Measurements from ENCODE around the gene FUT3.
"Not testable (repeated sequence)": the region's sequence is repeated elsewhere in the genome, so short reads cannot be mapped to it uniquely, and the experiment has no call there.

Gene FUT3

DNA sequence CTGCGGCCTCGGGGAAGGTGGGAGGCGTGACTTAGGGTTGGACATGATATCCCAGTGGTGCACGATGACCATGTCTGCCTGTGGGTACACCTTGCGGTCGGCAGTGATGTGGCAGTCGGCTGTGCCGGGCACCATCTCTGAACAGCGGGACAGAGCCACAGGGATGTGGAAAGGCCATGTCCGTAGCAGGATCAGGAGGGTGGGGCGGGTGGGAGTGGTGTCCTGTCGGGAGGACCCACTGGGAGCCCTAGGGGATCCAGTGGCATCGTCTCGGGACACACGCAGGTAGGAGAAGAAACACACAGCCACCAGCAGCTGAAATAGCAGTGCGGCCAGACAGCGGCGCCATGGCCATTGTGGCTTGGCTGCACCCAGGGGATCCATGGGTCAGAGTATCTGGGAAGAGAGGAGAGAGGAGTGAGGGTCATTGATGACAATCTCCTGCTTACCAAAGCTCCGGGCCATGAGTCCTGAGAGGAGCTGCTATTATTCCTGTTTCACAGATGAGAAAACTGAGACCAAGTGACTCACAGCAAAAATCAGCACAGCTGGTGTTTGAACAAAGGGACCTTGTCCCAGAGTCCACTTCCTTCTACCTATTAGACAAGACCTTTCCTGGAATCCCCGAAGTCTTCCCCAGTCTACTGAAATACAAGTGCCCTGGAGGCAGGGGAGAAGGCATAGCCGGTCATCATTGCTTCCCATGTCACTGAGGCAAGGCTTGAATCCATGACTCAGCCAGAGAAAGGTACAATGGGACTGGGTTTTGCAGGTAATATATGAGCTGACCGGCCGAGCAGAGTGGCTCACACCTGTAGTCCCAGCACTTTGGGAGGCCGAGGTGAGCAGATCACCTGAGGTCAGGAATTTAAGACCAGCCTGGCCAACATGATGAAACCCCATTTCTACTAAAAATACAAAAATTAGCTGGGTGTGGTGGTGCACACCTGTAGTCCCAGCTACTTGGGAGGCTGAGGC, 6.5 kb downstream of the FUT3 start:
- no peak for DNase-seq

DNA sequence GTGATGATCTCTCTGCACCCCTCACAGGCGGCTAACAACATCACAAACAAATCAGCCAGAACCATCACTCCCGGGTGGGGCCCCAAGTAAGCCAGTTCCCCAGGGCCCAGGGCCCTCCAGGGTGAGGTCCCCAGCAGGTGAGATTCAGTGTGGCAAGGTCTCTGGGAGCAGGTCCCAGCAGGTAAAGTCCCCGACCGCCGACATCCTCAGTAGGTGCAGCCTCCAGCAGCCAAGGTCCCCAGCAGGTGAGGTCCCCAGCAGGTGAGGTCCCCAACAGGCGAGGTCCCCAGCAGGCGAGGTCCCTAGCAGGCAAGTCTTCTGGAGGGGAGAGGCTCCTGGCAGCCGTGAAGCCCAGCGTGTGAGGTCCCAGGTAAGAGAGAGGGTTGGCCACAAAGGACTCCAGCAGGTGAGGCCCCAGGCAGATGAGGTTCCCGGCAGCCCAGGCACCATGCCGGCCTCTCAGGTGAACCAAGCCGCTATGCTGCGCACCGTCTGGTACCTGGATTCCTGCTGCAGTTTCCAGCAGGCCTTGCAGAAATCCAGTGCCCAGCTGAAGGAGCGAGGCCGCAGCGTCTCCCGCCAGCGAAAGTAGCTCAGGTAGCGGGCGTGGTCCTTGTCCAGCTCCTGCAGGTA, 7.8 kb downstream of the FUT3 start:
- DNase-seq = no peak

DNA sequence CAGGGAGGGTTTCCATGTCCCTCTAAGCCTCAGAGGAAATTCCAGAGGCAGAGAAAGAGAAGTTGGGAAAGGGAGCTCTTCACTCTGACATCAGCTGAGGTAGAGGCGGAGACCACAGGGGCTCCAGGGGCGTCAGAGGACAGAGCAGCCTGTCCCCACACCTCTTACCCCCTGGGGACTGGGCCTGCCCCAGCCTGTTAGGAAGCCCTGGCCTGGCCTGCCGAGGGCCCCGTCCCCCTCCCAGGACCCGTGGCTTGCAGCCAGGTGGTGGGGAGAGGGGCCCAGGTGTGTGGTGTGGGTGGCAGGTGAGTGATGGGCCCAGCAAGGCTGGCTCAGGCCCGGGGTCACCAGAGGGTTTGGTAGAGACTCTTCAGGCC, 9.5 kb downstream of the FUT3 start:
- DNase-seq = not testable (repeated sequence)

DNA sequence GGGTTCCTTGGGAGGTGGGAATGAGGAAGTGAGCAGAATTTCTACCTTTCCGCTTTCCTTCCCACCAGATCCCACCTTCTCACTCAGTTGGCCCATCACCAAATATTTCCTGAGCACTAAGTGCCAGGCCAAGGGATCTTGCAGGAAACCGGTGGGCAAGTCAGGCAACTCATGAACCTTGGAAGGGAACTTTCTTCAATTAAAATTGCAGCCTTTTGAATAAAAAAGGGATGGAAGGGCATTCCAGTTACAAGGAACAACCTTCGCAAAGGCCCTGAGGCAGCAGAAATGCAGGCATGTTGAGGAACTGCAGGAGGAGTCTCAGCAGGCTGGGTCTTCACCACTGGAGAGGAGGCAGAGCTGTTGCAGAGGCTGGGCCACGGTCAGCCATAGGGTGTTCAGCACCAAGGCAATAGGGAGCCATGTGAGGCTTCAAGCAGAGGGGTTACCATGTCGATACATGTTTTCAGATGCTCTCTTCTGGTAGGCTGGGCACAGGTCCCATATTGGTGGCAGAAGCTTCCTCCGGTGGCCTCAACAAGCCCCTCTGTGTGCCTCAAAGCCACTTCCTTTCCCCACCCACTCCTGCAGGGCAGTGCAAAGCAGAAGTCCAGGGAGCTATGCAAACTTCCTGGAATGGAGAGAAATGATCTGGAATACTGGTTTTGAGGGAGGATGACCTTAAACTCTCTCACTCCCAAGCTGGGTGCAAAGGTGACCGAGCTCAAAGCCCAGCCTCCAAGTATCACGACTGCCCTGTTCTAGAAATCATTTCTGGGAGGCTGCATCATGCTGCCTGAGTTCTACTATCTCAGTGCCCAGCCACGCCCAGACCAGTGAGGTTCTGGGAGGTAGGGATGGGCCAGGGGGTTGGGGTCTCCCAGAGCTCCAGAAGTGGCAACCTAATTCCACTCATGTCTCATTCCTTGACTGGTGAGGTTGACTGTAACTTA, 11.9 kb downstream of the FUT3 start, which contains the start of gene FUT6:
Gene FUT6, minus strand, starts transcription at position 638 of the 953 bp plus-strand sequence. CDS start 7,135 bp downstream, outside the sequence.
- DNase-seq = no peak

DNA sequence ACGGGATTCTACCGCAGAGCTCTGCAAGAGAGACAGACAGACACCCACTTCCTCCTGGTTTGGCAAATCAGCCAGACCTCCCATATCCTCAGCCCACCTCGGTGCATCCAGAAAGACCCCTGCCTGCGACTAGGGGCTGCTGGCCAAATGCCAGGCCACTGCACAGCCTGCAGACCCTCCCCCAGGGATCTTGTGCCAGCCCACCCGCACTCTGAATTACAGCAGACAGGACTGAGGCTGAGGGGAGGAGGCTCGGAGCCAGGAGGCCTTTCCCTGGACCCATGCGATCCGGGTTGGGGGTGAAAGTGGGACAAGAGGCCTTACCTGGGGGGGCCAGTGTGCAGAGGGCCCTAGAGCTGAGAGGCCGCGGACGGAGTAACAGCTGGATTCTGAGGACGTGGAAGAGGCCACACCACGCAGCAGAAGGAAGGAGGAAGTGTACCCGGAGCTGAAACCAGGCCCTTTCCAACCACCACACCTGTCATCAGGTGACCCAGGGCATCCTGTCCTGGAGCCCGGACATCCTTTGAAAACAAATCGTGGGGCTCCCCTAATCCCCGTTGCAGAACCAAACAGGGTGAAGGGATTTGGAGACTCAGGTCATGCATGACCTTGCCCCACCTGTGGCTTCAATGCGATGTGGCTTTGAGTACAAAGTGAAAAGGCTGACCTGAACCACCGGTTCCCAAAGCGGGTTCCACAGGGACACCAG, 12.7 kb downstream of the FUT3 start:
- no peak for DNase-seq

DNA sequence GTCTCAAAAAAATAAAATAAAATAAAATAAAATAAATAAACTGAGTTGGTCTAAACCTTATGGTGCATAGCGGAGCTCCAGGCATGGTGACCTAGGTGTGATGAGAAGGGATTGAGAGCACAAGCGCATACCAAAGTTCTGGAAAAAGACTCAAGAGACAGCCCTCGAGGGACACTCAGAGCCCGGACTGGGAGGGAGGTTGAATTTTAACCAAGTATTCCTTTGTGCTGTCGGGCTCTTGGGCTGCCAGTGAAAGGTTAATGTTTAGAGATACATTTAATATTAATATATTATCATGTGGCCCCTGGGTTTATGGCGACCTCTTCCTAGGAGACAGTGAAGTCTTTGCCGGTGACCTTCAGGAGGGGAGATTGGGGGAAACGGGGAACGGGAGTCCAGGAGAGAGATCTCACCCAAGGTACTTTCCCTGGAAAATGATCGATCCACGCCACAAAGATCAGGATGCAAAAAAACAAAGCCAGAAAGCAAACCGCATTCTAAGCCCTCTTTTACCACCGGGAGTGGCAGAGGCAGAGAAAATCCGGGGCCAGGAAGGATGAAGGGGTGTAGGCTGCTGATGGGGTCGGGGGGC, 13.4 kb downstream of the FUT3 start:
- DNase-seq = no peak

DNA sequence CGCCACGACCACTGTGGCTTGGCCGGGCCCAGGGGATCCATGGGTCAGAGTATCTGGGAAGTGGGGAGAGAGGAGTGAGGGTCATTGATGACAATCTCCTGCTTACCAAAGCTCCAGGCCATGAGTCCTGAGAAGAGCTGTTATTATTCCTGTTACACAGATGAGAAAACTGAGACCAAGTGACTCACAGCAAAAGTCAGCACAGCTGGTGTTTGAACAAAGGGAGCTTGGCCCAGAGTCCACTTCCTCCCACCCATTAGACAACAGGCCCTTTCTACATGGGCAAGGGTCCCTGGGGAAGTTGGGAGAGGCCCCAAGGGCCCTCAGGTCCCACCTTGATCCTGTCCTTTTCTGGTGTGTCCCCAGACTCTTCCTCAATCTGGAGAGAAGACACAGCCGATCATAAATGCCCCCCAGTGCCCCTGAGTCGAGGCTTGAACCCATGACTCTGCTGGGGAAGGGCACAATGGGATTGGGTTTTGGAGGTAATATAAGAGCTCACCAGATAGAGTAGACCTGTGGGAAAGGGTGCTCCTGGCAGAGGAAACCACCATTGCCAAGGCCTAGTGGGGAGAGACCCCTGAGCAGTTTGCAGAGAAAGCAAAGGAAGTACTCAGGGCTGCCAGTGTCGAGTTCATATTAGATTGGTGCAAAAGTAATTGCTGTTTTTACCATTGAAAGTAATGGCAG, 18.6 kb downstream of the FUT3 start:
- DNase-seq = no peak

DNA sequence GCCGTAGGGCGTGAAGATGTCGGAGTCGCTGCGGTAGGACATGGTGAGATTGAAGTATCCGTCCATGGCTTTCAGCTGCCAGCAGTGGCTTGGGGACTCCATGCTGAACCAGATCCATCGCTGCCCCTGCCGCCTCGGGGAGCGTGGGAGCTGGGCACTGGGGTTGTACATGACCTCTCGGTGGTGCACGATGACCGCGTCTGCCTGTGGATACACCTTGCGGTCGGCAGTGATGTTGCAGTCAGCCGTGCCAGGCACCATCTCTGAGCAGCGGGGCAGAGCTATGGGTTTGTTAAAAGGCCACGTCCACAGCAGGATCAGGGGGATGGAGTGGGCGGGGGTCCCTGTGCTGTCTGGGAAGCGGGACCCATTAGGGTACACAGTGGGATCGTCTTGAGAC, 19.2 kb downstream of the FUT3 start:
- no peak for DNase-seq

DNA sequence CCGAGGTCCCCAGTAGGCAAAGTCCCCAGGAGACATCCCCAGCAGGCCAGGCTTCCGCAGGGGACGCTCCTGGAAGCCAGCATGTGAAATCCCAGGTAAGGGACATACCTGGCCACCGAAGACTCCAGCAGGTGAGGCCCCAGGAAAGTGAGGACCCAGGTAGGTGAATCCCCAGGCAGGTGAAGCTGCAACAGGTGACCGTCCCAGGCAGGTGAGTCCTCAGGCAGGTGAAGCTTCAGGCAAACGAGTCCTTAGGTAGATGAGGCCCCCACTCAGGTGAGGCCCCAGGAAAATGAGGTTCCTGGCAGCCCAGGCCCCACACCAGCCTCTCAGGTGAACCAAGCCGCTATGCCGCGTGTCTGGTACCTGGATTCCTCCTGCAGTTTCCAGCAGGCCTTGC, 20.1 kb downstream of the FUT3 start:
- no peak for DNase-seq

DNA sequence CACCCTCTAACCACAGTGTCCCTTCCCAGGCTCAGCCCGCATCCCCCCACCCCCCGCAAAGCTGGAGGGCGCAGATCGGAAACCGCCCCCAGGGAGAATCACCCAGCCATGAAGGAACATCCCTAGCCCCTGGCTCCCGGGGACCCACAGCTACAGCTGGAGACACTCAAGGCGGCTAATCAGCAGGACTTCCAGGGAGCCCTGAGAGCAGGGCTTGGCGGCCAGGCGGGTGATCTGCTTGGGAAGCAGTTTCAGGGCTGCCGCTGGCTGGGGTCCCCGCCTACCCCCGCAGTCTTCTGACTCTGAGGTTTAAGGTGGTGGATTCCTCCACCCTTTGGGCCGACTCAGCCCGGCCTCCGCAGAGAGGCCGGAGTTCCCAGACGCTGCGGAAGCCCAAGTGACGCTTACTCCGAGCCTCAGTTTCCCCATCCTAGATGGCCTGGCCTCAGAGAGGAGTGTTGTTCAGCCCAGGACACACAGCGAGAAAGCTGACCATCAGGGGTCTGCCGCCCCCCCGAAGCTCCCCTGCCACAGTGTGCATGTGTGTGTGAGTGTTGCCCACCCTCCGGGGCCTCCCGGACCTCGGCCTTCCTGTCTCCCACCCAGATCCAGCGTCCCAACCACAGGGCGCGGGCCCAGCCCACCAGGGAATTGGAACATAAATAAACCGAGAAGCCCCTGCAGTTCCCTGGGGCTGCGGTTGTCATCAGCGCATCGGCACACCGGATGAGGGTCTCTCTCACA, 21.5 kb downstream of the FUT3 start:
- DNase-seq = no peak

DNA sequence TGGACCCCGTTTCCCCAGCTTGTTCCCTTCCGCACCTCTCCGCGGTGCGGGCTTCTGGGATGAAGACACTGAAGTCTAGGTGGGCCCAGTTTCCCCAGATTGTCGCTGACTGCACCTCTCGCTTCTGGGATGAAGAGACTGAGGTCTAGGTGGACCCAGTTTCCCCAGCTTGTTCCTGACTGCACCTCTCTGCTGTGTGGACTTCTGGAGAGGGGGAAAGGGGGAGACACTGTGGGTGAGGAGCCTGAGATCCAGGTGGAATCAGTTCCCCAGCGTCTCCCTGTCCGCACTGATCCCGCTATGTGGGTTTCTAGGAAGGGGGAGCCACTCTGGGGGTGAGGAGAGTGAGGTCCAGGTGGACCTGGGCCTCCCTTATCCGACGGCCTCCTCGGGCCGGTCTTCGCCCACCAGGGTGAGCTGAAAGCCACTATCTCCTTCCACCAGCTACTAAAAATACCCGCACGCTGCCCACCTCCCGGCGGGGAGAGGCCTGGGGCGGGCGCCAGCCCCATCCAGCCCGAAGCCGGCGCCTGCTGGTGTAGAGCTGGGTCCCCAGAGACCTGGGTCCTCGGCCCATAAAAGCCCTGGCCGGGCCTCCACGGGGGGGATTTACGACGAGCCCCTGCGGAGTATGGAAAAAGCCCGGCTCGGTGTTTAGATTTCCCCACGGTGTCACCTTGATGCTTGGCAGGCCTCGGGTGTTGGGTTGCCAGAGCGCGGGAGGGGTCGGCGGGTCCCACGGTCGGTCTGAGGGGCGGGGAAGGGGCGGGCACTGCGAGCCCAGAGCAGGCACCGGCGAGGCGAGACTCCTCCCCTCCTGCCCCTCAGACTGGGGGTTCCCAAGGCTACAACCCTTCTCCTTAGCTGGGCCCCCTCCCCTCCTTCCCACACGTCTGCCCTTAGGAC, 22.3 kb downstream of the FUT3 start:
- DNase-seq = no peak

DNA sequence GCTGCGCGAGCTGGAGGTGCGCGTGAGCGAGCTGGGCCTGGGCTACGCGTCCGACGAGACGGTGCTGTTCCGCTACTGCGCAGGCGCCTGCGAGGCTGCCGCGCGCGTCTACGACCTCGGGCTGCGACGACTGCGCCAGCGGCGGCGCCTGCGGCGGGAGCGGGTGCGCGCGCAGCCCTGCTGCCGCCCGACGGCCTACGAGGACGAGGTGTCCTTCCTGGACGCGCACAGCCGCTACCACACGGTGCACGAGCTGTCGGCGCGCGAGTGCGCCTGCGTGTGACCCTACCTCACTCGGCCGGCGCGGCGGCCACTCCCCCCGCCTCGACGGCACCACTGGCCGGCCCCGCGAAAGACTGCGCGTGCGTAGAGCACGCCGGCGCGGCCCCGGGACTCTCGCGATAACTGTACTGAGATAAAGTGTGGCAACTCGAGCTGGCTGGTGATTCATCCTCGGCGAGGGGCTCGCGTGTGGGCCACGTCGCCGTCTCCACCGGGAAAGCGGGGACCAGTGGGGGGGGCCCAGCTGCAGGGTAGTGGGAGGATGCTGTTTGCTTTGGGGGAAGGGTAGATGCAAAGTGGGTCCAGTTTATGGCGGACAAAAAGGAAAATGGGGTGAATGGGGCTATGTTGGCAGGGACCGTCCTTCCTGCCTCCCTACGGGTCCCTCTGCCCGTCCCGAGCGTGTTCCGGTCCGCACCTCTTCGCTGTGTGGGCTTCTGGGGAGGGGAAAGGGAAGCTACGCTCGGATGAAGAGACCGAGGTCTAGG, 23.2 kb downstream of the FUT3 start:
- DNase-seq = peak; percentile 86

DNA sequence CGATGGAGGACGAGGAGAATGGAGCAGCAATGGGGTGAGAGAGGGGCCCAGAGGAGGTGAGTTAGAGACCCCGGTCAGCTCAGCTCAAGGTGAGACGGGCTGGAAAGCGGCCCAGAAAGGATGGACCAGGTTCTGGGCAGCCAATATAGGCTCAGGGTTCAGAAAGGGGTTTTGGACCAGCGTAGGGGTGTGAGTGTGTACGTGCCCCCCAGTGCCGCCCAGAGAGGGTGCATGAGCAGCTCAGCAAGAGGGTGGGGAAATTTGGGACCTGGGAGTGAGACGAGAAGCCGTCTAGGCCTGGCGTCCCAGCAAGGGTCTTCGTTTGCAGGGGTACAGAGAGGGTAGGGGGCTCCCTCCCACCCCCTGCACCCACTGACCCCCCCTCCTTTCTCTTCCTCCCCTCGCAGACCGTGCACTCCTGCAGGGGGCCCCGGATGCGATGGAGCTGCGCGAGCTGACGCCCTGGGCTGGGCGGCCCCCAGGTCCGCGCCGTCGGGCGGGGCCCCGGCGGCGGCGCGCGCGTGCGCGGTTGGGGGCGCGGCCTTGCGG, 23.8 kb downstream of the FUT3 start:
- DNase-seq = no peak

DNA sequence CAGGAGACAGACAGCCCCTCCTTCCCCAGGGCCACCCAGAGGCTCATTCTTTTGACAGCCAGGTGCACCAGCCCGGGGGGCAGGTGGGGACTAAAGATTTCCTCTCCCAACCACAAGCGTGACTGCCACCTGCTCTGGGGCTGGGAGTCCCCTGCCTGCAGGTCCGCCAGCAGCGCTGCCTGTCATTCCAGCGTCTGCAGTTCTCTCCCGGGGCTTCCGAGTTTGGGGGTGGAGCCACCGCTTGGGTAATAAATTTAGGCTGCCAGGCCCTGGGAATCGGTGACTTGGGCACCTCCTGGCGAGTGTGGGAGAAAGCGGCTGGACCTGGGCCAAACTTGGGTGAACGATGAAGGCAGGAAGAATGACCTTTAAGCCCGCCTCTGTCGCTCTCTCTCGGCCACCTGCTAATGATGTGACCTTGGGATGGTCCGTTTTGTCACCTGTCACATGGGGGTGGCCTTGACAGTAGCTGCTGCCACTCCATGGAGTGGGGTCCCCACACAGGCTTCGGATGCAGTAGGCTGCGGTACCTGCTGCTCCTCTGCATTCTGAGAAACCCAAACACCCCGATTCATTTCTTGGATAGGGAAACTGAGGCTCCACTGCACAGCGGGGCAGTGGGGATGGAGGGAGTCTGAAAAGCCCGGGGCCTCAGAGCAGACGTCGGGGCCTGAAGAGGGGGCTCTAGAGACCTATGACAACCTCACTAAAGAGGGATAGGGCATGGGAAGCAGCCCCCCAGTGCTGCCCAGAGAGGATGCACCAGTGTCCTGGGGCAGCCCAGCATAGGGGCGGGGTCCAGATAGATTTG, 24.5 kb downstream of the FUT3 start:
- DNase-seq = peak; percentile 49

DNA sequence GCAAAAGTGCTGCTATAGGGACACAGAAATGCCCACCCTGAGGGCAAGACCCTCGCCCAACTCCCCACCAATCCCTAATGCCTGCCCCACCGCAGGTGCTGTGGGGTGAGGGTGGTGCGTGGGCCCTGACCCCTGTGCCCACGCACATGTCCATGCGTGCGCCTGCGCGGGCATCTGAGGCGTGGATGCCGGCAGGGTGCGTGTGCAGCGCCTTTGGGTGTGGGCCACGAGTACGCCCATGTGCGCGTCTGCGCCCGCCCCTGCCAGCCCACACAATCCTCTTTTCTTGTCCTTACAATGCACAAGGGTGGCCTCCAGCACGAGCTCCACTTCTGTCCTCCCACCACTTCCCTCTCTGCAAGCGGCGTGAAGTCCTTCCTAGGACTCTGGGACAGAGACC, 26.1 kb downstream of the FUT3 start:
- no peak for DNase-seq

DNA sequence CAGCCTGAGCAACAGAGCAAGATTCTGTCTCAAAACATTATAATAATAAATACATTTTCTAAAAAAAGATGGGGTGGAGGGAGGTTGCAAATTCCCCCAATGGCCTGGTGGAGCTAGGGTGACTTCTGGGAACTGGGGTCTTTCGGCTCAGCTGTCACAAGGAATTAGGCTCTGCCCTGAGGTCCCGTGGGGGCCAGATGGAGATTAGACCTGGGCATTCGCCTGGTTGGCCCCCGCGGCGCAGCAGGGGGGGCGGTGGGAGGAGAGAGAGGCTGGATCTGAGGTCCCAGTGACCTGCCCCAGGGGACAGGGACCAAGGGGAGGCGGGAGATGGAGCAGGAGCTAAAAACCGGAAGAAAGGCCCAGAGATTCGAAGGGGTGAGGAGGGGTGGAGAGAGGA, 26.5 kb downstream of the FUT3 start:
- no peak for DNase-seq

DNA sequence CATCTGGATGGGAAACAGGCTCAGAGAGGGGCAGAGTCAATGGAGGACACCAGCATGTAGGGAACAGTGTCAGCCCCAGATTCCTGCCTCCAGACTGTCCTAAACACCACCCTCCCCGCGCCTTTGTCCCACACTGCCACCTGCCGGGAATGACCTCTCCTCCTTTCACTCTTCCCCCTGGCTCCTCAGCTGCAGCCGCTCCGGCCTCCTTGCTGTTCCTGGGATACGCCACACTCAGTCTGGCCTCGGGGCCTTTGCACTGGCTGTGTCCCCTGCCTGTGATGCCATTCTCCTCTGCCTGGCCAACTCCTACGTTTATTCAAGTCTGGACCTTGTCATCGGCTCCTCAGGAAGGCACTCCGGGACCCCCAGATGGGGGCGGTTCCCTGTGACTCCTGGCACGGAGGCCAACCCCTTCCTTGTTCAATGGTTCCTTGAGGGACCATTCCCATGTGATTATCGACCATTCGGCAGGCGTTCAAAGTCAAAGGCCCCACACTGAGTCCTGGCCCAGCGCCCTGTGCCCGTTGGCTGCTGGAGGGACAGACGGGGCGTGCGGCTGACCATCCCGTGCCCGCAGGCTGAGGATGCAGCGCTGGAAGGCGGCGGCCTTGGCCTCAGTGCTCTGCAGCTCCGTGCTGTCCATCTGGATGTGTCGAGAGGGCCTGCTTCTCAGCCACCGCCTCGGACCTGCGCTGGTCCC, 27.5 kb downstream of the FUT3 start:
- DNase-seq = no peak

Data from kidney glomerular epithelial cell (primary cell).